Hepatocyte (in vitro differentiated cells): ENCODE results near the gene SORCS2.
A peak's percentile ranks its signal among the peaks of the same experiment; 100 is the strongest.

ENCODE experiments used
- EZH2 ChIP-seq: fragments of 200-600 bp; sonication (generic); IDR thresholded peaks from 2 replicates; pipeline ENCODE4 v1.6.1; 2016; ENCODE audit warnings: antibody characterized with exemption, mild to moderate bottlenecking, borderline replicate concordance
- TF ChIP-seq, protein P1 (sequence below): fragments of 200-600 bp; sonication (generic); IDR thresholded peaks from 2 replicates; pipeline ENCODE4 v1.5.1; 2016; ENCODE audit warnings: antibody characterized with exemption, mild to moderate bottlenecking; ENCODE audit not compliant: poor library complexity

- TF ChIP-seq, protein P1, sequence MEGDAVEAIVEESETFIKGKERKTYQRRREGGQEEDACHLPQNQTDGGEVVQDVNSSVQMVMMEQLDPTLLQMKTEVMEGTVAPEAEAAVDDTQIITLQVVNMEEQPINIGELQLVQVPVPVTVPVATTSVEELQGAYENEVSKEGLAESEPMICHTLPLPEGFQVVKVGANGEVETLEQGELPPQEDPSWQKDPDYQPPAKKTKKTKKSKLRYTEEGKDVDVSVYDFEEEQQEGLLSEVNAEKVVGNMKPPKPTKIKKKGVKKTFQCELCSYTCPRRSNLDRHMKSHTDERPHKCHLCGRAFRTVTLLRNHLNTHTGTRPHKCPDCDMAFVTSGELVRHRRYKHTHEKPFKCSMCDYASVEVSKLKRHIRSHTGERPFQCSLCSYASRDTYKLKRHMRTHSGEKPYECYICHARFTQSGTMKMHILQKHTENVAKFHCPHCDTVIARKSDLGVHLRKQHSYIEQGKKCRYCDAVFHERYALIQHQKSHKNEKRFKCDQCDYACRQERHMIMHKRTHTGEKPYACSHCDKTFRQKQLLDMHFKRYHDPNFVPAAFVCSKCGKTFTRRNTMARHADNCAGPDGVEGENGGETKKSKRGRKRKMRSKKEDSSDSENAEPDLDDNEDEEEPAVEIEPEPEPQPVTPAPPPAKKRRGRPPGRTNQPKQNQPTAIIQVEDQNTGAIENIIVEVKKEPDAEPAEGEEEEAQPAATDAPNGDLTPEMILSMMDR = no peak
- peak; percentile 51 for TF ChIP-seq EZH2
Measured at GRCh38 chr4:7193030-7193958, 956 bp downstream of the SORCS2 start.
